EL (cell line): ENCODE measurements around the gene HP1BP3.

Source experiments
- DNase-seq: peaks from one replicate; pipeline ENCODE4 v3.0.0-alpha.2; 2016

Gene HP1BP3

DNA sequence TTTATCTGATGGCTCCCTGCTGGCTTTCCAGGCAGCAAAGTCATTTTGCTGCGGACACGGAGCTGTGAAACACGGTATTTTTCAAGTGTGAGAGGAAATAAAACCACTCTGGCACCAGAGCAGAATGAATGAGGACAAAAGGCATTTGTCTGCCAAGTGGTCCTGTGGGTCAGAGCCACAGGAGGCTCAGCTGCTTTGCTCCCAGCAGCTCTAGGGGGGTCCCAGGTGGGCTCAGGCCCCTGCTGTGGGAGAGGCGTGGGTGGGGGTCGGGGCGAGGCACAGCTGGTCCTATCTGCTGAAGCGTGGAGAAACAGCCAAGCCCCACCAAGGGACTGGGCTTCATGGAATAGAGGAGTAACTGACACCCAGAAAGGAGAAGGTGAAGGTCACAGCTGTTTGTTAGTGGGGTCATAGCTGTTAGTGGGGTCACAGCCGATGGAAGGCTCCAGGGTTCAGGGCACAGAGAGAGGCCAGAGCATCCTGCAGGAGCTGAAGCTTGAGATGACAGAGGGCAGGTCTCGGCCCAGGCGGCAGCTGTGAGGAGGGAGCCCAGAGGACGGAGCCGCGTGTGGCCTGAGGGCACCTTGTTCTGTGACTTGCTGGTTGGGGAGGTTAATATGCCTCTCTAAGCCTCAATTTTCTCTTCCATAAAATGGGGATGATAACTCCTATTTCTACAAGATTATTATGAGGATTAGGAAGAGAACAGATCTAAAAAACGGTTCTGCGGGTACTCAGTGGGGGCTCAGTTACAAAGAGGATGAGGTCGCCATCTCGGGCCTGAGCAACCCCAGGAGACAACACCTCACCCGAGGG, 76.4 kb downstream of the HP1BP3 start:
- DNase-seq: no peak

DNA sequence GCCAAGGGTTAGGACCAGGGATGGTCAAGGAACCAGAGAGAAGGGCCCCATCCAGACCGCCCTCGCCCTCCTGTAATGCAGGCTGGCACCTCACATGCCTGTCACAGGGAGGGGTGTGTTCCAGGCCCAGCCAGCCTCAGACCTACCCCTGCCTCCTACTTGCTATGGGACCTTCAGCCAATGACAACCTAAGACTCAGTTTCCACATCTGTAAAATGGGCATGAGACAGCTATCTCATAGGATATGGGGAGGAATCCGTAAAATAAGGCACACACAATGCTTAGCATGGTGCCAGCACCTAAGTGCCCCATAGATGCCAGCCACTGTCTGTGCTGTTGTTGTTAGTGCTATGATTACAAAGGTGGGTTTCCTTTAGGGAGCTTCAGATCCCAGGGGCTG, 77.2 kb downstream of the HP1BP3 start:
- DNase-seq: no peak

DNA sequence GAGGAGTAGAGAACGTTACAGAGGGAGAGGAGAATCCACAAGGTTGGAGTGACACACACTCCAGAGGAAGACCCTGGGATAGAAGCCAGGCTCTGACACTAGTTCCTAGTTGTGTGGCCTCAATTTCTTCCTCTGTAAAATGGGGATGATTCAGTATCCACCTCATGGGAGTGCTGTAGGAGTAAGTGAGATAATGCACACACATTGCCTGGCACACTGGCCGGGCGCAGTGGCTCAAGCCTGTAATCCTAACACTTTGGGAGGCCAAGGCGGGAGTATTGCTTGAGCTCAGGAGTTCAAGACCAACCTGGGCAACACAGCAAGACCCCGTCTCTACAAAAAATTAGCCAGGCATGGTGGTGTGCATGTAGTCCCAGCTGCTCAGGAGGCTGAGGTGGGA, 78.2 kb downstream of the HP1BP3 start:
- no peak for DNase-seq

DNA sequence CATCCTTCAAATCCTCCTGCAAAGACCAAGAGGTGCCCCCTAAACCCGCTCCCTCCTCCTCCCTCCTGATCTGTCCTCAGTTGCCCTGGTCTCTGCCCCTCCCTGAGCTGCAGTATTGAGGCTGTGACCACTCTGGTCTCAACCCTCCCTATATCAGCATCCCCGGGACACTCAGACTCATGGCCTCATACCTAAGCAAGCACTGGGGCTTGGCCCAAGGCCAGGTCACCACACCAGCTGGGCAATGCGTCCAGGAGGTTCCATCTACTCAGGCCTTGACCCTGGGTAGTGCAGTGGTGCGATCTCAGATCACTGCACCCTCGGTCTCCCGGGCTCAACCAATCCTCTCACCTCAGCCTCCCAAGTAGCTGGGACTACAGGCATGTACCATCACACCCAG, 79.0 kb downstream of the HP1BP3 start:
- DNase-seq: no peak

DNA sequence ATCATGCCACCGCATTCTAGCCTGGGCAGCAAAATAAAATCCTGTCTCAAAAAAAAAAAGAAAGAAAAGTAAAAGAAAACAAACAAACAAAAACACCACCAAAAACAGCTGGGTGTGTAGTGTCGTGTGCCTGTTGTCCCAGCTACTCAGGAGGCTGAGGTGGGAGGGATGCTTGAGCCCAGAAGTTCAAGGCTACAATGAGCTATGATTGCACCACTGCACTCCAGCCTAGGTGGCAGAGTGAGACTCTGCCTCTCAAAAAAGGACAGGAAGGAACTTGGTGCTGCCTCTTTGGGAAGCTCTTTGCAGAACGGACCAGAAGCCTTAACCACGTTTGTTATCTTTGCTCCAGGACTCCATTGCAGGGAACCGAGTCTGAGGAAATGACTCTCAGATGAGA, 80.3 kb downstream of the HP1BP3 start:
- DNase-seq: no peak

DNA sequence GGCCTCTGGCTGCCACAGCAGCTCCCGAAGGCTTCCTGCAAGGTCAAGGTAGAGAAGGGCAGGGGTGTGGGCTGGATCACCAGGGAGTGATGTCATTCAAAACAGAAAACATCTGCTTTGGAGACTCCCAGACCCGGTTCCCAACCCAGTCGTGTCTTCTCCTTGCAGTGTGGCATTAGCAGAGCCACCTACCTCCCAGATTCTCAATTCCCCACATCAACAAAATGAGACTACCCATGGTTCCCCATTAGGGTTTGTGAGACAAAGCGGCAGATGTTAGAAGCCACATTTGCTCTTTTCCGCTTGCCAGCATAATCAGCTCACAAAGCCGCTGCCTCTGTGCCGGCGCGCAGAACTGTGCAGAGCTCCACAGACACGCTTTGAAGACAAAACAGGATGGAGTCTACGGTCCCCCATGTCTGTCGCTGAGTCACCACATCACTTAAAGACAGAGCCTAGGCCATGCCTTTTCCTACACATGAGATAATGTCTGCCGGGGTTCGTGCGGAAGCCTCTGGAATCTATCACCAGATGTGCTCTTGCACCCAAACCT, 81.8 kb downstream of the HP1BP3 start:
- no peak for DNase-seq

DNA sequence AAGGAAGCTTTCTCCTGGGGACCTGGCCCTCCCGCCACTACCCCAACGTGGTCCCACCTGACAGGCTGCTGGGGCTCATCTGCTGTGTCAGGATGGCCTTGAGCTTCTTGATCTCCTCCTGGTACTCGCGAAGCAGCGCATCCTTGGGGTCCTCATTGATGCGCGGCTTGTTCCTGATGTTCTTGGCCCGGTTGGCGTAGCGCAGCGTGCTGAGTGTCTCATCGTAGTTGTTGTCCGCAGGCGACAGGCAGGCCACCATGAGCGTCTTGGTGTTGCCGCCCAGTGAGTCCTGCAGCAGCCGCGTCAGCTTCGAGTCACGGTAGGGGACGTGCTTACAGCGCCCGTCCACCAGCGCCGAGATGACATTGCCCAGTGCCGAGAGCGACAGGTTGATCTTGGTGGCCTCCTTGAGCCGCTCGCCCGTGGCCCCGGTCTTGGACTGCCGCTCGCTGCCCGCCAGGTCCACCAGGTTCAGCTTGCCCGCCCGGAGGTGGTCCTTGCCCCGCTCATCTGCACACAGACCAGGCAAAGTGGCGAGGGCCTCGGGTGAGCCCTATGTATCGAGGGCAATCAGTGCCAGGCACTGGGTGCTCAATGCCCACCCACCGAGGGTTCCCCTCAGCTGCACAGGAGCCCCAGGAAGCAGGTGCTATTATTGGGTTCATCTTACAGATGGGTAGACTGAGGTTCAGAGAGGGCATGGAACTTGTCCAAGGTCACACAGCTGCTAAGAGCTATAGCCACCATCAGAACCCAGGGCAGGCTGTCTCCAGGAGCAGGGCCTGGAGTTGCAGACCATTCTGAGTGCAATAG, 82.5 kb downstream of the HP1BP3 start:
- no peak for DNase-seq

DNA sequence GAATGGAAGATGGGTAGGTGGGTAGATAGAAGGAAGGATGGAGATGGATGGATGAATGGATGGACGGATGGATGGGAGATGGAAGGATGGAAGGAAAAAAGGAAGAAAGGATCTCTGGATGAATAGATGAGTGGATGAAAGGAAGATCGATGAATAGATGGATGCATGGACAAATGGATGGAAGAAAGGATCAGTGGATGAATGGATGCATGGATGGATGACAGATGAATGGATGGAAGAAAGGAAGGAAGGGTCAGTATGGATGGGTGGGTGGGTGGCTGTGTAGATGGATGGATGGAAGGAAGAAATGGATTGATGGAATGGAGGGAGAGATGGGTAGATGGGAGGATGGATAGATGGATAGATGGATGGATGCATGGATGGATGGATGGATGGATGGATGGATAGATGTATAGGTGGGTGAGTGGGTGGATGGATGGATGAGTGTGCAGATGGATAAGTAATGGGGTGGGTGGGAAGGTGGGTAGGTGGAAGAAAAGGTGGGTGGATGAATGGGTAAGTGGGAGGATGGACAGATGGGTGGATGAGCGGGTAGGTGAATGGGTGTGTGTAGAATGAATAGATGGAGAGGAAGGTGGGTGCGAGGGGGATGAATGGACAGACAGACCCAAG, 83.9 kb downstream of the HP1BP3 start:
- DNase-seq: no peak

DNA sequence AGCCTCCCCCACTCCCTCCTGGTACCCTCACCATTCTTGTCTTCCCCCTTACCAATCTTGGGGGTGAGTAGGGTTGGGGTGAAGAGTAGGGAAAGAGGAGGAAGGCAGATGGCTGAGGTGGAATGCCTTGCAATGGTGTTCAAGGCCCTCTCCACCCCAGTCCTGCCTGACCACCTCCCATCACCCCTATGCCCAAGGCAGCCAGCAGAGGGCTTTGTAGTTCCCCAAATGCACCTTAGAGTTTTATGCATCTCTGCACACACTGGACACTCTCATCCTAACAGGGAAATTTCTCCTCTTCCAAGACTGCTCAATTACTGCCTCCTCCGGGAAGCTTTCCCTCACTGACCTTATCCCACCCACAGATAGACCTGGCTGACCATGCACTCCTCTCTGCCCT, 84.7 kb downstream of the HP1BP3 start:
- DNase-seq: peak; percentile 29

DNA sequence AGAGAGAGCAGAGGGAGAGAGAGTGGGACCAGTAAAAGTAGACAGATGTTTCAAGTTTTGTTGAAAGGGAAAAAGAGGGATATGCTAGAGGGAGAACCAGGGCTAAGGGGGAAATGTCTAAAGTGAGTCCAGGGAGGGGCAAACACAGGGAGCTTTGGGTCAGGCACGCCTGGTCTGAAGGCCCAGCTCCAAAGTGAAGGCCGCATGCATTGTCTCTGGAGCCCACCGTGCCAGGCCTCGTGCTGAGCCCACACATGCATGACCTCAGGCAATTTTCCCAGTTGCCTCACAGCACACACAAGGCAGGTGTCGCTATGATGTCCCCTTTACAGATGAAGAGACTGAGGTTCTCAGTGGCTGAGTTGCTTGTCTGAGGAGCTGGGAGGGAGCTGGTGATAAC, 85.3 kb downstream of the HP1BP3 start:
- DNase-seq: no peak

DNA sequence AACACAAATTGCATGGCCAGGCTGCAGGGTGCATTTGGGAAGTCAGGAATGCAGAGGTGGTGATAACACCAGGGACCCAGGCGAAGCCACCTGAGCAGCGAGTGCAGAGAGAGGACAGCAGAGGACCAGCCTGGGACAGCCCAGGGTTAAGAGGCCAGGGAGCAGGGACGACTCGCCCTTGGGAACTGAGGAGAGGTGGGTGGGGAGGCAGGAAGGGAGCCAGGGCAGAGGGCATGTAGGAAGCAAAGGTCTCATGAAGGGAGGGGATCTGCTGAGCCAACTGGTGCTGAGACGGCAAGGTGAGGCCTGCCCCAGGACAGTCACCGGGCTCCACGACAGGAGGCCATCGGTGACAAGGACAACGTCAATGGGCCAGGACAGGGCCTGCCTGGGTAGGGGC, 85.7 kb downstream of the HP1BP3 start:
- no peak for DNase-seq

DNA sequence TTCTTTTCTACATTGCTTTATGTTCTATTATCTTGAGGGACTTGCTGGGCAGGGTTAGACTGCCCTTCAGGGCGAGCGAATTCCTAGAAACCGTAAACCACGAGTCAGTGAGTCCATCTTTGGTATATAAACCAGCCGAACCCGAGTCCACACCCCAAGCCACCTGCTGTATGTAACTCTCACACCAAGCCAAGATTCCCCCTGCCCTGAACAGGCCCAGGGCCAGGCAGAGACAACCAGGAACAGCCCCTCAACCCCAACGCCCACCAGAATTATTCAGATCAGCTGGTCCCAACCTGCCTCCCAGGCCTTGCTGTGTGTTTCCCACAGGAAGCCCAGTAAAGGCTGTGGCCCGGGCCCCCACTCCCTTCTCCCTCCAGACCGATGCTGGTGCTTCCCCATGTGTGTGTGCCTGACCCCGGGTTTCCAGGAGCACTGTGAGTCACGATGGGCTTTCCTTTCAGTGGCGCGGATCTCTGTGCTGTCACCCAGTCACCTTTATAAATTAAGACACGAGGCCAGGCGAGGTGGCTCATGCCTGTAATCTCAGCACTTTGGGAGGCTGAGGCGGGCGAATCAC, 86.4 kb downstream of the HP1BP3 start:
- no peak for DNase-seq

DNA sequence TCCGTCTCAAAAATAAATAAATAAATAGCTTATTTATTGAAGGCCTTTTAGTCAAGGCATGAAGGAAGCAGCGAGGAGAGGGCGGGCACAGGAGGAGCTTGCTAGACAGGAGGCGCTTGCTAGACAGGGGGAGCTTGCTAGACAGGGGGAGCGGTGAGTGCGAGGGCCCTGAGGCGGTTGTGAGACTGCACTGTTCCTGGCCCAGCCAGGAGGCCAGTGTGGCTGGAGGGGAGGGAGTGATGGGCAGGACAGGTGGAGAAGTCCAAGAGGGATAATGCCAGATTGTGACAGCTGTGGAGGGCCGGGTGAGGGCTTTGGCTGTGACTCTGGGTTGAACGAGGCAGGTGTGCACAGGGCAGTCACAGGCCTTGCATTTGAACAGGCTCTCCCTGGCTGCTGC, 87.5 kb downstream of the HP1BP3 start:
- no peak for DNase-seq

DNA sequence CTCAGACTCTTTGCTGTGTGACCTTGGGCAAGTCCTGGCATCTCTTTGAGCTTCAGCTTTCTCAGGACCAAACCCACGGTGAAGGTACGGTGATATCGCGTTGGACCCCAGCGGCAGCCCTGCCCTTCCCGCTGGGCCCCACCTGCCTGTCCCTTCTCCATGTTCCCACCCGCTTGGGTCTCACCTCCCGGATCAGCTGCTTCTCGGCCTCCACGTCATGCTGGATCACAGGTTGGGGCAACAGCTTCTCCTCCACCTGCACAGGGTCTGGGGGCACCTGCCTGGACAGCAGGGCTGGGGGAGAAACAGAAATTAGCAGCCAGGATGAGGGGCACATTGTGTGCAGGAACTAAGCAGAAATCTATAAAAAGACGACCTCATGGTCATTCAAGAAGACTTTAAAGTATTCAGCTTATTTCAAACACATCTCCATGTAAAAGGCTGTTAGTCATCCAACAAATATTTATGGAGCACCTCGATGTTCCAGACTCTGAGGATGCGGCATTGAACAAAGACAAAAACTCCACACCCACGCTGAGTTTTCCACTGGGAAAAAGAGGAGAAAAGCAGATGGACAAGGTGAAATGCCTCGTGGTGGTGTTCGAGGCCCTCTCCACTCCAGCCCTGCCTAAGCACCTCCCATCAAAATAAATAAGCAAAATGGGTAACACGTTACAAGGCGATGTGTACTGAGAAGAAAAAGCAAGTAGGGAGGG, 88.8 kb downstream of the HP1BP3 start:
- peak; percentile 84 for DNase-seq

DNA sequence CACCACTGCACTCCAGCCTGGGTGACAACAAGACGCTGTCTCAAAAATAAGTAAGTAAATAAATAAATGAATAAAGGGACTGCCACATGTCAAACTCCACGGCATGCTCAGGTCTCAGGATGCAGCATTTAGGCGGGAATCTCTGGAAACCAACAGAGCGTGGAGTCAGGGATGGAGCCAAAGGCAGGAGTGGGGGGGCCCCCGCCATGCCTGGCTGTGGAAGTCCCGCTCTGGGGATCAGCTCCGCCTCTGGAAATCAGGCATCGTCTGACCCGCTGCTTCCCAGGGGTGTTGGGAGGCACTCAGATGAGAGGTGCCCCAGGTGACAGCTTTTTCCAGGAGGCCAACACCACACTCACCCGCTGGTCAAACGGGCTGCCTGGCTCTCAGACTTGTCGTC, 89.5 kb downstream of the HP1BP3 start:
- no peak for DNase-seq

DNA sequence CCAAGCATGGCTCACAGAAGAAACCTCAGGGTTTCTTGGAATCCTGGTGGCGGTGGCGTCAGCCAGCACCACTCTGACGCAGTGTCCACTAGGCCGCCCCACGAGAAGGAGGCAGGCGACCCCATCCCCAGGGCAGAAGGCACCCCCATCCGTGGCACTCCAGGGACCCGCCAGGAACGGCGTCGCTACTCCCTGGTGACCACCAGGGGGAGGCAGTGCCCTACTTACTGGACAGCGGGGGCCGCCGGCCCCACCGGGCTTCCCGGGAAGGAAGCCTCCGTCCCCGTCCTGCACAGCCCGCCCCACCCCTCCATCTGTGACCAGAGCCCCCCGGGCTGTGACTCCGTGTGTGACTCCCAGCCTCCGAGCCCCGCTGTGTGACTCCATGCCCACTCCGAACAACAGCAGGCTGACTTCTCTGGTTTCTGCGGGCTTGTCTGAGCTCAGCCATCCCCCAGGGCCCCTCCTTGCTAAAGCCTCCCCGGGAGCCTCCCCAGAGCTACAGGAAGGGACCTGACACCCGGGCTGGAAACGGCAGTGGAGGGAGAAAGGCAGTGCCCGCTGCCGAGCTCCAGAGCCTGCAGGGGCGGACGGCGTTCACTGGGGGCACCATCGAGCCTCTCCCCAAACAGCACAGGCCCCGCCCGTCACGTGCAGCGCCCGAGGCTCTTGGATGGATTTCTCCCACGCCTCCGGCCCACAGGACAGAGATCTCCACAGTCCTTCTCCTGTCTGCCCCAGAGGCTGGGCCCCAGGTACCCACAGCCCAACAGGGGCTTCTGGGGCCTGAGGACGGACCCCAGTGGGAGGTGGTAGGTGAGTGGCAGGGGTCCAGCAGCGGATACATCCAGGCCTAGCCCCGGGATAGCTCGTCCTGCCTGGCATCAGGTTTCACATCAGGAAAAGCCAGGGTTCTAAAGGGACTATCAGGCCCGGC, 90.4 kb downstream of the HP1BP3 start:
- DNase-seq: peak; percentile 98

DNA sequence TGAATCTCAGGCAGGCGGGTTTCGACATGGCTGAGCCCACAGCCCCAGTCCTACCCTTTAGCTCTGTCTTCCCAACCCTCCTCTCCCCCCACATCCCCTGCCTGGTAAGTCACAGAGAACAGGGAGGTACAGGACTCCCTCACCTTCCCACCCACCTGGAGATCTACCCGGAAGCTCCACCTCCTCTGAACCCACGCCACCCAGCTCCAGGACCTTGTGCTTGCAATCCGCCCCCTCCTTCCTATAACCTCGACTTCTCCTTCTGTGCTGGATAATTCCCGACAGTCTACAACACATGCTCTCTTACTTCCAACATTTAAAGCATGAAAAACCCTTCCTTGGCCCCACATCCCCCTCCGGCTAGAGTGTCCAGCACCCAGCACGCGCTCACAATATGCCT, 91.6 kb downstream of the HP1BP3 start:
- DNase-seq: no peak

DNA sequence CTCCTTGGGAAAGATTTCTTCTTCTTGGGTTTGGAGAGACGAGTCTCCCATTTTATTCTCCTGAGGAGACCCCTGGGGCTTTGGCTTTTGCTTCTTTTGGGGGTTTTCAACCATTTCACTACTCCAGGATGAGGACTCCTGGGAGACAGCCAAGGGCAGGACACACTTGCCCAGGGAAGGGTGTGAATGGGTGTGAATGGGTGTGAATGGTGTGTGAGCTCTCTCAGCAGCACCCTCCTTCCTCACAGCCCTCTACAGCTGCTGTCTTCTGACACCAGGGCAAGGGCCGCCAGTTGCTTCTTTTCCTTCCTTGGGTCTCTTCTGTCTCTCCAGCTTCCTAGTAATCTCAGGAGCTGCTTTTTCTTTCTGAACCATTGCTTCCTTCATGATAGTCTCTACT, 93.5 kb downstream of the HP1BP3 start:
- DNase-seq: no peak
